Uterus (tissue), 2 donors: ENCODE measurements around the gene DYNC2H1.

ENCODE experiments used
- POLR2A ChIP-seq, 2 donors: fragments of 450-650 bp; IDR thresholded peaks; one replicate each; pipeline ENCODE4 v1.6.1; 2016; ENCODE audit warnings: antibody characterized with exemption in 2 of 2, mild to moderate bottlenecking in 1 of 2, moderate library complexity in 1 of 2
- TF ChIP-seq, protein P1 (sequence below), 4 experiments: fragments of 200-600 bp in 2 of 4; fragments of 450-650 bp in 2 of 4; sonication (generic) in 2 of 4; IDR thresholded peaks; one replicate each; pipeline ENCODE4 v1.5.1; 2016 to 2019; ENCODE audit warnings: antibody characterized with exemption in 4 of 4, mild to moderate bottlenecking in 2 of 4, moderate library complexity in 1 of 4

DNA sequence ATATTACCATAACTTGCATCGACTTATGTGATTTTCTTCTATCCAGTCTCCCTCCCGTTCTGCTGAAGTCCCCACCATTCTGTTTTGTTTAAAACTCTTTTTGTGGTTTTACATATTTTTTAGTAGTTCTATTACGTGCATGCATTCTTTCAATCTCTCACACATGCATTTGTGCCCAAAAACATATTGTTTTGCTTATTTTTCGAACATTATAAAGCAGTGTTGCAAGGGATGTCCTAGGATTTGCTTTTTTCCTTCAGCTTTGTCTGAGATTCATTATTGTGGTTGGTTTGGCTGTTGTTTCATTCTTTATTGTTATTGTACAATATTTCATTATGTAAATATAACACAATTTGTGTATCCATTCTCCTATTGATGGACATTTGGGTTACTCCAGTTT is 235.7 kb downstream of the DYNC2H1 start:
- TF ChIP-seq, protein P1, sequence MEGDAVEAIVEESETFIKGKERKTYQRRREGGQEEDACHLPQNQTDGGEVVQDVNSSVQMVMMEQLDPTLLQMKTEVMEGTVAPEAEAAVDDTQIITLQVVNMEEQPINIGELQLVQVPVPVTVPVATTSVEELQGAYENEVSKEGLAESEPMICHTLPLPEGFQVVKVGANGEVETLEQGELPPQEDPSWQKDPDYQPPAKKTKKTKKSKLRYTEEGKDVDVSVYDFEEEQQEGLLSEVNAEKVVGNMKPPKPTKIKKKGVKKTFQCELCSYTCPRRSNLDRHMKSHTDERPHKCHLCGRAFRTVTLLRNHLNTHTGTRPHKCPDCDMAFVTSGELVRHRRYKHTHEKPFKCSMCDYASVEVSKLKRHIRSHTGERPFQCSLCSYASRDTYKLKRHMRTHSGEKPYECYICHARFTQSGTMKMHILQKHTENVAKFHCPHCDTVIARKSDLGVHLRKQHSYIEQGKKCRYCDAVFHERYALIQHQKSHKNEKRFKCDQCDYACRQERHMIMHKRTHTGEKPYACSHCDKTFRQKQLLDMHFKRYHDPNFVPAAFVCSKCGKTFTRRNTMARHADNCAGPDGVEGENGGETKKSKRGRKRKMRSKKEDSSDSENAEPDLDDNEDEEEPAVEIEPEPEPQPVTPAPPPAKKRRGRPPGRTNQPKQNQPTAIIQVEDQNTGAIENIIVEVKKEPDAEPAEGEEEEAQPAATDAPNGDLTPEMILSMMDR (IDR thresholded peaks at IDR 0.05), result no peak
- no peak for TF ChIP-seq POLR2A (IDR thresholded peaks at IDR 0.05)
